Aorta (tissue), 5 donors: Measurements from ENCODE around the gene IFNAR1. TPM values are rescaled to one million over a fixed set of nuclear protein-coding genes. Genes with fewer than 3 reads are reported as not detected.

Experiments
- ATAC-seq: fragments of 200-7000 bp; cut with Tn5 transposase; one replicate; pipeline ENCODE4 v1.9.1; 2022; ENCODE audit warnings: moderate library complexity; ENCODE audit not compliant: low FRiP score
- DNase-seq, 2 donors: peaks; one replicate each; pipeline ENCODE4 v3.0.0-alpha.2; 2020
- H3K27ac ChIP-seq, 2 donors: one replicate each; pipeline ENCODE4 v1.5.1; 2013; ENCODE audit warnings: low read length in 2 of 2, mild to moderate bottlenecking in 2 of 2, moderate library complexity in 2 of 2, control low read depth in 1 of 2, inconsistent platforms in 1 of 2, low read depth in 1 of 2
- H3K27me3 ChIP-seq, 2 donors: one replicate each; pipeline ENCODE4 v1.6.1; 2013; ENCODE audit warnings: control low read depth in 1 of 2, low read length in 1 of 2, mild to moderate bottlenecking in 1 of 2, moderate library complexity in 1 of 2; ENCODE audit not compliant: insufficient read depth in 2 of 2, control insufficient read depth in 1 of 2
- H3K36me3 ChIP-seq, 2 donors: one replicate each; pipeline ENCODE4 v1.6.1; 2013; ENCODE audit warnings: control low read depth in 1 of 2, low read length in 1 of 2, mild to moderate bottlenecking in 1 of 2; ENCODE audit not compliant: insufficient read depth in 2 of 2, control insufficient read depth in 1 of 2
- H3K4me1 ChIP-seq, 2 donors: one replicate each; pipeline ENCODE4 v1.6.1; 2013; ENCODE audit warnings: low read length in 2 of 2, control low read depth in 1 of 2, mild to moderate bottlenecking in 1 of 2, moderate library complexity in 1 of 2; ENCODE audit not compliant: insufficient read depth in 2 of 2, control insufficient read depth in 1 of 2
- H3K4me3 ChIP-seq, 2 donors: one replicate each; pipeline ENCODE4 v1.5.1; 2013; ENCODE audit warnings: low read length in 2 of 2, control low read depth in 1 of 2, mild to moderate bottlenecking in 1 of 2
- H3K9me3 ChIP-seq: one replicate; pipeline ENCODE4 v1.6.1; 2013; ENCODE audit warnings: mild to moderate bottlenecking, low read length; ENCODE audit not compliant: control insufficient read depth
- WGBS, 2 donors: extraction: QIAGEN DNeasy Blood & Tissue Kit; methylation state at CpG; one replicate each; pipeline ENCODE4 v1.1.7; 2013; 5-methylcytosine and 5-hydroxymethylcytosine counted together
- intact Hi-C, 2 donors: fragments of 100-400 bp; cut with DNase I; formaldehyde crosslinking; loops; one replicate each; pipeline versions ENCODE4 v1.14.2 to v1.15.0; 2022
- polyA plus RNA-seq, 2 donors: library from polyadenylated mRNA; stranded (reverse); fragments of 200-250 nt; gene quantifications; one replicate each; pipeline ENCODE4 v1.2.3, GENCODE V29; 2013
- total RNA-seq, 2 donors: library from RNA; stranded (reverse); fragmentation: NEBNext Ultra II Directional; extraction: Animal tissue kit (Norgen Biotek cat#: 25700); gene quantifications; one replicate each; pipeline ENCODE4 v1.2.1, GENCODE V29; 2021
- donor health status: healthy with polysubstance abuse.
- donor health status: Bipolar disorder and iron deficiency.
- donor health status: DM: no; HTN: no; CAD: no.
- donor health status: DM: no; HTN: no; CAD: no.
- donor health status: DM: yes; HTN: yes; CAD: no.

The IFNAR1 gene
- total and polyA plus RNA-seq, 4 donors, result 13.9 to 59.3 (median 33.4) TPM

- Histone ChIP-seq H3K4me1 (no peaks in the 10 kb centered on the region), H3K27ac (no peak overlapping the region), H3K36me3 (peaks cover 0 to 2% of the 10 kb centered on the region in 2 donors), H3K9me3 (no peaks in the 10 kb centered on the region), H3K27me3 (no peaks in the 10 kb centered on the region), H3K4me3 (no peak overlapping the region)
- no peak for ATAC-seq
- DNase-seq, result no peak
- intact Hi-C loops, result no loop called here
- 86 to 87% methylated on average over 5 of the region's 5 CpGs for WGBS, 2 donors
Measured at GRCh38 chr21:33345751-33346238, 21.0 kb downstream of the IFNAR1 start.

GRCh38 chr21:33348706-33349105, 23.9 kb downstream of the IFNAR1 start:
- WGBS, 2 donors, result 49 to 52% methylated on average over 3 of the region's 3 CpGs
- no peak for DNase-seq
- peaks cover 0 to 2% of the 10 kb centered on the region in 2 donors for H3K36me3 ChIP-seq
- intact Hi-C loops, result no loop called here
- H3K27me3 ChIP-seq, result no peaks in the 10 kb centered on the region
- H3K27ac ChIP-seq, result no peak overlapping the region
- H3K9me3 ChIP-seq, result no peaks in the 10 kb centered on the region
- H3K4me1 ChIP-seq, result no peaks in the 10 kb centered on the region
- H3K4me3 ChIP-seq, result no peak overlapping the region
- ATAC-seq, result no peak

GRCh38 chr21:33350676-33351075, 25.9 kb downstream of the IFNAR1 start:
- Histone ChIP-seq H3K4me1 (no peaks in the 10 kb centered on the region), H3K27ac (peak overlapping the region in 1 of 2 donors; percentile 43), H3K4me3 (no peak overlapping the region), H3K9me3 (no peaks in the 10 kb centered on the region), H3K36me3 (peaks cover 0 to 2% of the 10 kb centered on the region in 2 donors), H3K27me3 (no peaks in the 10 kb centered on the region)
- ATAC-seq (no peak), DNase-seq (no peak)
- WGBS, 2 donors, result 95 to 97% methylated on average over 3 of the region's 3 CpGs
- intact Hi-C loops, result no loop called here

GRCh38 chr21:33355355-33355754, 30.6 kb downstream of the IFNAR1 start:
- no peak overlapping the region for H3K4me3 ChIP-seq
- DNase-seq (no peak), ATAC-seq (no peak)
- H3K36me3 ChIP-seq, result peaks cover 0 to 5% of the 10 kb centered on the region in 2 donors
- no peak overlapping the region for H3K27ac ChIP-seq
- H3K9me3 ChIP-seq, result no peaks in the 10 kb centered on the region
- no peaks in the 10 kb centered on the region for H3K27me3 ChIP-seq
- intact Hi-C loops, result no loop called here
- peaks cover 0 to 3% of the 10 kb centered on the region in 2 donors for H3K4me1 ChIP-seq
- WGBS, 2 donors, result 90% methylated on average over 6 of the region's 6 CpGs

- no peak for DNase-seq
- no peak for ATAC-seq
- no peak overlapping the region for H3K27ac ChIP-seq
- no peaks in the 10 kb centered on the region for H3K9me3 ChIP-seq
- H3K27me3 ChIP-seq, result no peaks in the 10 kb centered on the region
- WGBS, 2 donors, result 85 to 87% methylated on average over 11 of the region's 11 CpGs
- peaks cover 0 to 5% of the 10 kb centered on the region in 2 donors for H3K36me3 ChIP-seq
- H3K4me3 ChIP-seq, result no peak overlapping the region
- intact Hi-C loops, result no loop called here
- H3K4me1 ChIP-seq, result peaks cover 0 to 5% of the 10 kb centered on the region in 2 donors
Measured at GRCh38 chr21:33355996-33356395, 31.2 kb downstream of the IFNAR1 start.

- Histone ChIP-seq H3K4me3 (no peak overlapping the region), H3K27ac (no peak overlapping the region), H3K4me1 (peaks cover 0 to 5% of the 10 kb centered on the region in 2 donors), H3K9me3 (no peaks in the 10 kb centered on the region), H3K27me3 (no peaks in the 10 kb centered on the region), H3K36me3 (peaks cover 0 to 3% of the 10 kb centered on the region in 2 donors)
- ATAC-seq, result no peak
- no peak for DNase-seq
- 80 to 84% methylated on average over 8 of the region's 8 CpGs for WGBS, 2 donors
- intact Hi-C loops, result no loop called here
Measured at GRCh38 chr21:33357177-33357576, 32.4 kb downstream of the IFNAR1 start.

GRCh38 chr21:33359446-33359845, 34.7 kb downstream of the IFNAR1 start:
- 79 to 81% methylated on average over 4 of the region's 4 CpGs for WGBS, 2 donors
- Histone ChIP-seq H3K4me3 (no peak overlapping the region), H3K4me1 (peaks cover 0 to 5% of the 10 kb centered on the region in 2 donors), H3K36me3 (peaks cover 0 to 3% of the 10 kb centered on the region in 2 donors), H3K27me3 (no peaks in the 10 kb centered on the region), H3K27ac (no peak overlapping the region), H3K9me3 (no peaks in the 10 kb centered on the region)
- DNase-seq, result no peak
- no peak for ATAC-seq
- intact Hi-C loops, result no loop called here

GRCh38 chr21:33360281-33360680, 35.5 kb downstream of the IFNAR1 start:
- H3K27me3 ChIP-seq, result no peaks in the 10 kb centered on the region
- WGBS, 2 donors, result 27 to 41% methylated on average over 6 of the region's 6 CpGs
- H3K4me1 ChIP-seq, result peaks cover 0 to 5% of the 10 kb centered on the region in 2 donors
- peak; percentile 70 for ATAC-seq
- no peak overlapping the region for H3K27ac ChIP-seq
- no peaks in the 10 kb centered on the region for H3K9me3 ChIP-seq
- H3K36me3 ChIP-seq, result peaks cover 0 to 3% of the 10 kb centered on the region in 2 donors
- no peak overlapping the region for H3K4me3 ChIP-seq
- no peak for DNase-seq
- intact Hi-C loops, result loop anchor here (2.0 to 5.0 kb wide), 3 partner anchors 83 to 158 kb away; no protein-coding TSS in a partner anchor

- H3K27ac ChIP-seq, result no peak overlapping the region
- H3K27me3 ChIP-seq, result no peaks in the 10 kb centered on the region
- H3K9me3 ChIP-seq, result no peaks in the 10 kb centered on the region
- ATAC-seq, result peak; percentile 87
- intact Hi-C loops, result loop anchor here (2.0 to 5.0 kb wide), 3 partner anchors 82 to 159 kb away; no protein-coding TSS in a partner anchor
- H3K4me3 ChIP-seq, result no peak overlapping the region
- peaks cover 0 to 5% of the 10 kb centered on the region in 2 donors for H3K4me1 ChIP-seq
- peaks cover 0 to 2% of the 10 kb centered on the region in 2 donors for H3K36me3 ChIP-seq
- peak; percentile 83 to 89 for DNase-seq
- WGBS, 2 donors, result 6 to 10% methylated on average over 14 of the region's 14 CpGs
Measured at GRCh38 chr21:33360881-33361602, 36.3 kb downstream of the IFNAR1 start.
